Measurements from ENCODE around the gene PCK1. TPM values are rescaled to one million over a fixed set of nuclear protein-coding genes. Genes with fewer than 3 reads are reported as not detected.

Gene PCK1
- 0.03 to 0.17 TPM (median 0.06 TPM) in 5 replicates for total RNA-seq (2022; extraction: Qiagen RNA extraction)

GRCh38 chr20:57560554-57561355 lies at the start of gene PCK1:
PCK1 (plus strand) TSS chr20:57561110; CDS start chr20:57561412, 302 bp downstream.

GRCh38 chr20:57524511-57525176 lies 36.3 kb upstream of the PCK1 start, which contains the start of gene CTCFL:
CTCFL (minus strand) TSS chr20:57525140; CDS start chr20:57524205, 935 bp downstream.

Other genes with a start within 250 kb of the PCK1 start
- not detected in 5 replicates for gene SPO11, start 231.3 kb upstream of the PCK1 start, total RNA-seq (2022; extraction: Qiagen RNA extraction)
- 58.4 to 70.0 TPM (median 60.4 TPM) in 5 replicates for gene RAE1, start 209.9 kb upstream of the PCK1 start, total RNA-seq (2022; extraction: Qiagen RNA extraction)
- gene RBM38, start 169.7 kb upstream of the PCK1 start, total RNA-seq (2022; extraction: Qiagen RNA extraction): 26.3 to 34.8 TPM (median 34.4 TPM) in 5 replicates
- gene CTCFL, start 36.0 kb upstream of the PCK1 start, total RNA-seq (2022; extraction: Qiagen RNA extraction): 0.02 TPM in 1 of 5 replicates, not detected in the others
- not detected in 5 replicates for gene ZBP1, start 59.3 kb downstream of the PCK1 start, total RNA-seq (2022; extraction: Qiagen RNA extraction)
- 181 to 327 TPM (median 291 TPM) in 5 replicates for gene PMEPA1, start 148.9 kb downstream of the PCK1 start, total RNA-seq (2022; extraction: Qiagen RNA extraction)

All from A549 treated with Hydrocortisone at 1 μM for 4 hours (cell line).